ENCODE measurements around the gene UBXN10.

DNA sequence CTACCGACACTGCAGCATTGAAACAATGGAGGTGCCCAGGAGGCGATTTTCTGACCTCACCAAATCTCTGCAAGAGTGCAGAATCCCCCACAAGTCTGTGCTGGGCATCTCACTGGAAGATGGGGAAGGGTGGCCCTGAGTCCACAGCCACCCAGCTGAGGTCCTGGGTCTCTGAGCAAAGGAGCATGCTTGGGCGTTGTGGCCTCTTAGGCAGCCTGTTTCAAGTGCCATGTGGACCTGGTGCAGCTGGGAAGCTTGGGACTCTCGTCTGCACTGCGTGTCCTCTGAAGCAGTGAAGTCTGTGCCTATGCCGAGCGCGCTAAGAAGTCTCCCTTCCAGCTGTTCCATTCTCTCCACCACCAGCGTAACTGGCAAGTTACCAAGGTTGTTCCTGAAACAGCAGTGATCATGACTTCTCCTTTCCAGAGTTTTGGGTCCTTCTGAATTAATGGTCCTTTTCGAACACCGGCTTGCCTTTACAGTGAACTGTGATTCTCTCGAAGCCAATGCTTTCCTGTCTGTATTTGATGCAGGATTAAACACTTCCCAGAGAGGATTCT, 5.5 kb downstream of the UBXN10 start:
- TF ChIP-seq POLR2A (IDR thresholded peaks at IDR 0.05; ENCODE audit: low read depth, low read length) (no peak), SPI1 (IDR thresholded peaks at IDR 0.05; ENCODE audit: low read depth, low read length) (no peak), POLR2AphosphoS5 (IDR thresholded peaks at IDR 0.05; ENCODE audit: low read depth, low read length) (no peak), POU2F2 (IDR thresholded peaks at IDR 0.05; ENCODE audit: low read depth, low read length) (no peak), TAF1 (IDR thresholded peaks at IDR 0.05; ENCODE audit: low read depth, low read length) (no peak), PAX5 (IDR thresholded peaks at IDR 0.05; ENCODE audit: insufficient read depth, low read length, severe bottlenecking) (no peak)

All from GM12891 (cell line).